Osteoblast (primary cell): ENCODE data around the gene NEMP2. TPM values are rescaled to one million over a fixed set of nuclear protein-coding genes. Genes with fewer than 3 reads are reported as not detected.
"Not testable (repeated sequence)": the region's sequence is repeated elsewhere in the genome, so short reads cannot be mapped to it uniquely, and the experiment has no call there.

Source experiments
- DNase-seq: peaks from one replicate; pipeline ENCODE4 v3.0.0; 2011; ENCODE audit warnings: low spot score, mixed read lengths; ENCODE audit not compliant: insufficient read length; ENCODE audit errors: missing footprints
- H2AFZ ChIP-seq: 2 replicates; pipeline ENCODE4 v1.6.0; 2011; ENCODE audit warnings: mild to moderate bottlenecking, low read length
- H3K27ac ChIP-seq: 2 replicates; pipeline ENCODE4 v1.5.1; 2011; ENCODE audit warnings: mild to moderate bottlenecking, low read depth, low read length, moderate library complexity
- H3K27me3 ChIP-seq: 2 replicates; pipeline ENCODE4 v1.6.0; 2012; ENCODE audit warnings: mild to moderate bottlenecking, control low read depth, inconsistent platforms, low read length, moderate library complexity; ENCODE audit not compliant: insufficient read depth
- H3K36me3 ChIP-seq: 2 replicates; pipeline ENCODE4 v1.5.1; 2011; ENCODE audit warnings: mild to moderate bottlenecking, low read length, control low read depth, moderate library complexity; ENCODE audit not compliant: insufficient read depth
- H3K4me1 ChIP-seq: 2 replicates; pipeline ENCODE4 v1.5.1; 2011; ENCODE audit warnings: mild to moderate bottlenecking, low read length, control low read depth, moderate library complexity; ENCODE audit not compliant: insufficient read depth
- H3K4me2 ChIP-seq: 2 replicates; pipeline ENCODE4 v1.6.0; 2011; ENCODE audit warnings: mild to moderate bottlenecking, low read length; ENCODE audit not compliant: insufficient read depth
- H3K4me3 ChIP-seq: fragments of 200-600 bp; sonication (generic); 3 replicates; pipeline ENCODE4 v1.5.1; 2012; ENCODE audit warnings: mild to moderate bottlenecking, low read length, inconsistent platforms; ENCODE audit not compliant: insufficient read depth
- H3K79me2 ChIP-seq: 2 replicates; pipeline ENCODE4 v1.6.0; 2012; ENCODE audit warnings: mild to moderate bottlenecking, low read length, control low read depth, inconsistent platforms; ENCODE audit not compliant: insufficient read depth
- H3K9me3 ChIP-seq: 2 replicates; pipeline ENCODE4 v1.5.1; 2011; ENCODE audit warnings: low read depth, low read length, control low read depth
- H4K20me1 ChIP-seq: 2 replicates; pipeline ENCODE4 v1.6.0; 2012; ENCODE audit warnings: mild to moderate bottlenecking, low read length, control low read depth; ENCODE audit not compliant: insufficient read depth
- CTCF ChIP-seq: IDR thresholded peaks from 2 replicates; pipeline ENCODE4 v1.5.1; 2011; ENCODE audit warnings: mild to moderate bottlenecking, low read depth, low read length, moderate library complexity; ENCODE audit errors: extremely low read depth
- total RNA-seq: library from RNA; depleted of rRNA; stranded (reverse); fragments of >200 nt; gene quantifications from 2 replicates; pipeline ENCODE4 v1.2.3, GENCODE V29; 2012

The NEMP2 gene
- total RNA-seq, 1 donor = 4.7 TPM

DNA sequence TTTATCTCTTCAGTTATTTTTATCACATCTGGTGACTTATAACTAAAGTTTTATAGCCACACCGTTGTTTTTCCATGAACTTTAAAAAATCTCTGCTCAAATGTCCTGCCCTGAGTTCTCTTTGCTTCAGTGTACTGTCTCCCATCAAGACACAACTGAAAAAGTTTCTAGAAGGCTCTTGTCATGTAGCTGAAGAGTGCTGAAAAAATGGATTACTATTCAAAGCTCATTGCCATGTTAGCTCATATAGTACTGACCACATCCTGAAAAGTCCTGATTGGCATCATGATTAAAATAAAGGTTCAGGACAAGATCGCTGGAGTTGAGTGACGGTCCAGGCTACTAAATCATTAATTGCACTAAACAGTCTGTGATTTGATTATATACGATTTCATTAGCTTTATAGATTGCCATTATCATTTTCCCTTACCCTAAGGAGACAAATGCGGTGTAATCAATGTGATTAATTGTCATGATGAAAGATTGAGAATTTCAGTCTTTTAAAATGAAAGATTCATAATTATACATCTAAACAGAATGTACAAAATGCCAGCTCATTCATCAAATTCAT lies 64.2 kb downstream of the NEMP2 start:
- TF ChIP-seq CTCF = no peak
- Histone ChIP-seq H3K36me3 (no peaks in the 10 kb centered on the region), H3K27ac (peak overlapping the region; percentile 88), H2AFZ (no peak overlapping the region), H3K4me1 (peaks cover 43% of the 10 kb centered on the region), H3K27me3 (no peaks in the 10 kb centered on the region), H3K4me2 (no peak overlapping the region), H4K20me1 (no peaks in the 10 kb centered on the region), H3K4me3 (no peak overlapping the region), H3K9me3 (no peaks in the 10 kb centered on the region), H3K79me2 (no peaks in the 10 kb centered on the region)
- no peak for DNase-seq

DNA sequence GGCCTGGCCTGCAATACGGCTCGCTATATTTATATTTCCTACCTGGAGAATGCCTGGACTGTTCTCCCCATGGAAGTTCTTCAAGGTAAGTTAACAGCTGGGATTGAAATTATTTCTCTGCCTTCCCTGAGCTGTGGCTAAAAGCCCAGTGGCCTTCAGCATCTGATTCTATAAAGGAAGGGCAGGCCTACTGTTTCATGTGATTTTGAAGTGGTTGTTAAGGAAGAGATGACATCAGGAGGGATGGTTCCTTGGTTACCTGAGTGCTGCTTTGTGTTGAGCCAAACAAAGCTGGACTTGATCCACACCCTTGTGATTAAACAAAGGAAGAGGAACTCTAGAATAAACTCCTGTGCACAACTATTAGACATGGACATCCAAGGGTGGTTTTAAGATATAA lies 64.8 kb downstream of the NEMP2 start:
- no peak for TF ChIP-seq CTCF
- Histone ChIP-seq H3K4me2 (peak overlapping the region; percentile 34), H3K79me2 (no peaks in the 10 kb centered on the region), H4K20me1 (no peaks in the 10 kb centered on the region), H2AFZ (peak overlapping the region; percentile 51), H3K27me3 (no peaks in the 10 kb centered on the region), H3K36me3 (no peaks in the 10 kb centered on the region), H3K4me3 (no peak overlapping the region), H3K4me1 (peaks cover 43% of the 10 kb centered on the region), H3K27ac (peak overlapping the region; percentile 88), H3K9me3 (no peaks in the 10 kb centered on the region)
- DNase-seq = no peak

DNA sequence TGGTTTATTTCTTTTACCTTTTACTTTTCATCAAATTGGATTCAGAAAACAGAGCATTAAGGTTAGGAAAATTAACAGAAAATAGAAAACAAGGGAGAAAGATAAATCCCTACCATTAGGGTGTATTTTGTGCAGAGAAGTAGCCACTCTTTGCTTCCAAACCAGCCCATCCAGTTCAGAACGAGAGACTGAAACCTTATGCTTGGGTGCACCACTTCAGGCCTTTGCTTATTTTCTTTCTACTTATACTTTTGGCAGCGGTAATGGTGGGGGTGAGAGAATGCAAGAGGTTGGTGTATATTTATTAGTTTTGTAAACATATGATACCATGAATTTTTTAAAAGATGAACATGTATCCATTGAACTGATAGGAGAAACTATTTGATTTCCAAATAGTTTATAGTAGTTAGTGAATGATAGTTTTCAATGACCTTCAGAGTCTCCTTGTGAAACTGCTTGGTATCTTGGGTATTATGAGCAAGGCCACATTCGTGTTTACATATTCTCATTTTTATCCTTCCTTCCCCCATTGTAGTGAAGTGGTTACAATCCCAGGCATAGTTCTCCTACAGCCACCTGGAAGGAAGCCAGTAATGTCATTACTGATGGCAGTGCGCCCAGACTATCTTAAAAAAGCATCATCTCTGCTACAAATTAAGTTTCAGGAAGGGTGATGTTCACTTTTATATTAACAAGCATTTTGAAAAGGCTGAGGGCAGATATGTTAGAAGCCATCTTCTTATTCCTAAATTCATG lies 65.5 kb downstream of the NEMP2 start:
- H3K4me3 ChIP-seq = no peak overlapping the region
- H3K27ac ChIP-seq = peak overlapping the region; percentile 88
- H3K36me3 ChIP-seq = no peaks in the 10 kb centered on the region
- H3K4me2 ChIP-seq = peak overlapping the region; percentile 34
- DNase-seq = peak; percentile 92
- H3K79me2 ChIP-seq = no peaks in the 10 kb centered on the region
- no peaks in the 10 kb centered on the region for H3K27me3 ChIP-seq
- H2AFZ ChIP-seq = no peak overlapping the region
- H3K9me3 ChIP-seq = no peaks in the 10 kb centered on the region
- no peaks in the 10 kb centered on the region for H4K20me1 ChIP-seq
- TF ChIP-seq CTCF = no peak
- peaks cover 43% of the 10 kb centered on the region for H3K4me1 ChIP-seq

DNA sequence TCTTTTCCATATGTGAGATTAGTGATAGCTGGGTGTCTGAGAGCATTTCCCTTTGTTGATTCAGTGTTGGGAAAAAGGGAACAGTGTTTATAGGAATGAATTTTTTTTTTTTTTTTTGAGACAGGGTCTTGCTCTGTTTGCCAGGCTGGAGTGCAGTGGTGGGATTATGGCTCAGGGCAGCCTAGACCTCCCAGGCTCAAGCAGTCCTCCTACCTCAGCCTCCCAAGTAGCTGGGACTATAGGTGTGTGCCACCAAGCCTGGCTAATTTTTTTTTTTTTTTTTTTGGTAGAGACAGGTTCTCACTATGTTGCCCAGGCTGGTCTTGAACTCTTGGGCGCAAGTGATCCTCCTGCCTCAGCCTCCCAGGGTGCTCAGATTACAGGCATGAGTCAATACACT lies 66.2 kb downstream of the NEMP2 start:
- H3K4me1 ChIP-seq = peaks cover 43% of the 10 kb centered on the region
- H3K9me3 ChIP-seq, H3K79me2 ChIP-seq, H3K4me2 ChIP-seq, DNase-seq, H3K4me3 ChIP-seq, H2AFZ ChIP-seq, H3K27me3 ChIP-seq, H4K20me1 ChIP-seq, H3K36me3 ChIP-seq: not testable (repeated sequence)
- peak overlapping the region; percentile 88 for H3K27ac ChIP-seq
